Measurements from ENCODE around the gene ORC6.

Gene ORC6

GRCh38 chr16:46730801-46731690 lies 41.6 kb downstream of the ORC6 start:
- DNase-seq = no peak

- no peak for DNase-seq
Observed at GRCh38 chr16:46731691-46732555, 42.5 kb downstream of the ORC6 start.

DNA sequence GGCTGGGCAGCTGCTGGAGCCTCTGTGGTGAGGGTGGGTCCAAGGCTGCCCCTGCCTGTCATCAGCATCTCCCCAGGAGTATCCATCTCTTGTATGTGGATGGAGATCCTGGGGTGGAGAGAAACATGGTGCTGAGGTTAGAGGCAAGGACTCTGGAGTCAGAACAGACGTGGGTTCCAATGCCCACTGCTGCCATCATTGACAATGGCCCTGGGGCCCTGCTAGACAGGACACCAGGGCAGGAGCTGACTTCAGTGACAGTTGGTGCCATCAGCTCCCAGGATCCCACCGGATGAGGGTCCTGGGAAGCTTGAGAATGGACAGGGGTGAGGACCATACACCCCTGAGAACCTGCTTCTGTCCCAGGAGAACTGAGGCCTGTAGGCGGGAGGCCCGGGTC lies 43.1 kb downstream of the ORC6 start:
- DNase-seq = no peak

- DNase-seq = no peak
Observed at GRCh38 chr16:46733319-46733830, 43.9 kb downstream of the ORC6 start.

- DNase-seq = no peak
Observed at GRCh38 chr16:46736695-46737094, 47.2 kb downstream of the ORC6 start.

DNA sequence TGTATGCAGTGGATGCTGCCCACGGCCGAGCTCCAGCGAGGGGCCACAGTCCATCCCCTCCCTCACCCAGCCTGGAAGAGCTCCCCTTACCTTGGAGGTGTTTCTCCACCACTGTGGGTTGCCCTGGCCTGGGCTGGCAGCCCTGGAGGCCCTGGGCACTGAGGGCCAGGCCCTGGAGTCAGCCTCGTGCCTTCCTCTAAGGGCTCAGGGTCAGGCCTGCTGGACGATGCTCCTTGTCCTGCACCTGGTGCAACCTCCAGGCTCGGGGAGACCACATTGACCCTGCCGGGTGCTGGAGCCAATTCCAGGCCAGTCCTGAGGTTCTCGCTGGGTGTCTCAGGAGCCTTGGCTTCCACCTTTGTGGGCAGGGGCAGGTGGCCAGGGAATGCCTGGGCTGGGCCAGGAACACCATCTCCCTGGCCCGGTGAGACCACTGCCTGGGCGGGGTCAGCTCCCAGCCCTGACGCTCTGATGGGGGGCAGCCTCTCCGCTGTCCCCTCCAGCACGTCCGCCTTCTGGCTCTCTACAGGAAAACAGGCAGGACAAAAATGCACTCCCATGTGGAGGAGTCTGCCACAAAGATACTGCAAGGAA lies 48.3 kb downstream of the ORC6 start:
- DNase-seq = no peak

DNA sequence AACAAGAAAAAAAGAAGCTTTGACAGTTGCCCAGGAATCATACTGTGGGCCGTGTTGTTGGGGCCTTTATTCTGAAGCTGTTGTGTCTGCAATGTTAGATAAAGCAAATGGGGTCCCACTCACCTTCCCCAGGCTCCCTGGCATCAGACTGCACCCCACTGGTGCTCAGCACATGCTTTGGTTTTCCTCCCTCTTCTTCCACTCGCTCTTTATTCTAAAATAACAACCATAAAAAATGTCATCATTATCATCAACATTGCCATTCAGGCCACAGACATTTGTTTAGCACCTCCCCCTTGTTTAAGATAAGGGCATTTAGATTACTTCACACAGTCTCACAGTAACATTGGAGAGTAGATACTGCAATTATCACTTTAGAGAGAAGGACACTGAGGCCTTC lies 50.5 kb downstream of the ORC6 start:
- no peak for DNase-seq

DNA sequence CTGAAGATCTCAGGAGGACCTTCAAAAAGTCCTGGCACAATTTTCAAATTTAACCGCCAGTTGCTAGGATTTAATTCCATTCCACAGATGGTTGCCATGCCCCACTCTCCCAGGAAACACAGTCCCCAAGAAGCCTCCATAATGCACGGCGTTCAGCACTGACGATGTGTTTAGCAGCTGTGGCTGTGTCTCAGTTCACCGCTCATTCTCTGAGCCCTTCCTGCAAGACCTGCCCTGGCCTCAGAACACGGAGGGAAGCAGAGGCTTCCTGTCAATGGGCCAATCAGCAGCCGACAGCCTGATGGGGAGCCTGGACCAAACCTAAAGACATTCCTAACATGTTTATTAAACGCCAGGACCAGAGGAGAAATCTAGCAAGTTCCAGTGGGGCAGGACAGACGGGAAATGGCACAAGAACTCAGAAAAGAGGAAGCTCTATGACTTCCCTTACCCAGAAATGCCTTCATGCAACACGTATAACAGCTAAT lies 53.8 kb downstream of the ORC6 start:
- peak in 3 of 51 donors; percentile 6 to 11 (median 10) for DNase-seq

- no peak for DNase-seq
Observed at GRCh38 chr16:46745617-46746016, 56.2 kb downstream of the ORC6 start.

- no peak for DNase-seq
Observed at GRCh38 chr16:46746821-46747776, 57.6 kb downstream of the ORC6 start.

Measured in hypothalamus (tissue), 51 donors.